B cell (primary cell): ENCODE data around the gene MEPCE.

Experiments used
- CTCF ChIP-seq: fragments of 200-600 bp; IDR thresholded peaks from one replicate; pipeline ENCODE4 v1.8.0; 2022; ENCODE audit warnings: antibody characterized with exemption, mild to moderate bottlenecking
- EZH2 ChIP-seq: IDR thresholded peaks from 2 replicates; pipeline ENCODE4 v1.6.1; 2012; ENCODE audit warnings: borderline replicate concordance, low read depth, mild to moderate bottlenecking, moderate library complexity, low read length; ENCODE audit not compliant: insufficient read depth, poor library complexity, severe bottlenecking

- TF ChIP-seq CTCF = no peak
- no peak for TF ChIP-seq EZH2
These were observed 7.8 kb downstream of the MEPCE start for GRCh38 chr7:100437150-100438100.
